Umbilical cord (tissue), 2 donors: ENCODE data around the gene KLHDC4. TPM values are rescaled to one million over a fixed set of nuclear protein-coding genes. Genes with fewer than 3 reads are reported as not detected.
A peak's percentile ranks its signal among the peaks of the same experiment; 100 is the strongest.
"Not testable (repeated sequence)": the region's sequence is repeated elsewhere in the genome, so short reads cannot be mapped to it uniquely, and the experiment has no call there.

Experiments
- DNase-seq: peaks from one replicate; pipeline ENCODE4 v3.0.0-alpha.2; 2015; ENCODE audit warnings: low spot score
- total RNA-seq: library from RNA; depleted of rRNA; stranded (reverse); fragments of >200 nt; gene quantifications from one replicate; pipeline ENCODE4 v1.2.3, GENCODE V29; 2014; ENCODE audit warnings: low replicate concordance; ENCODE audit not compliant: insufficient read depth

Gene KLHDC4
- total RNA-seq, 1 donor from 2014 or later, result 35.9 TPM

DNA sequence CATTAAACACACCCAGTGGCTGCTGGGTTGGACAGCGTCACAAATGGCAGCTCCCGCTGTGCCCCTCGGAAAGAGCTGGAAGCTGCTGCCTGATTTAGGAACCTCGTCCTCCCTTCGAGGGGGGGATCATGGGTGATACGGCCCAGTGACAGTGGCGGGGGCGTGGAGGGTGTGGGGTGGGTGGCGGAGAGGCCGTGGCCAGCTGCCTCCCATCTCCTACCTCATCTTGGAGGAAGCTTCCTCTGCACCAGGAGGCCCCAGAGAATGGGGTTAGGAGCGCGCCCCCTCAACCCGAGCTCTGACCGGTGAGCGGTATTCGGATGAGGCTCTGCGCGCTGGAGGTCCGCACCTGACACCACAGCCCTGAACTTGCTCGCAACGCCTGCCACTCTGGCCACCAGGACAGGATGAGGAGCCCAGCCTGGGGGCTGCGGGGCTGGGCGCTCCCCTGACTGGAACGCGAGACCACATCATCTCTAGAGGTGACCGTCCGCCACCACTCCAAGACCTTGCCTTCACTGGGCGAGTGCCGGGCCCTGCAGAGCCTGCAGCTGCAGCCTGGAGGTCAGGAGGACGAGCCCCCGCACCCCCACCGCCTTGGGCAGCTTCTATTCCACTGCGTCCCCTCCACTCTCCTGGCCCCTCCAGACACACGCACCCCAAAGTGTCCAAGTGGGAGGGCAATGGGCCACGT lies 80.9 kb downstream of the KLHDC4 start:
- no peak for DNase-seq

DNA sequence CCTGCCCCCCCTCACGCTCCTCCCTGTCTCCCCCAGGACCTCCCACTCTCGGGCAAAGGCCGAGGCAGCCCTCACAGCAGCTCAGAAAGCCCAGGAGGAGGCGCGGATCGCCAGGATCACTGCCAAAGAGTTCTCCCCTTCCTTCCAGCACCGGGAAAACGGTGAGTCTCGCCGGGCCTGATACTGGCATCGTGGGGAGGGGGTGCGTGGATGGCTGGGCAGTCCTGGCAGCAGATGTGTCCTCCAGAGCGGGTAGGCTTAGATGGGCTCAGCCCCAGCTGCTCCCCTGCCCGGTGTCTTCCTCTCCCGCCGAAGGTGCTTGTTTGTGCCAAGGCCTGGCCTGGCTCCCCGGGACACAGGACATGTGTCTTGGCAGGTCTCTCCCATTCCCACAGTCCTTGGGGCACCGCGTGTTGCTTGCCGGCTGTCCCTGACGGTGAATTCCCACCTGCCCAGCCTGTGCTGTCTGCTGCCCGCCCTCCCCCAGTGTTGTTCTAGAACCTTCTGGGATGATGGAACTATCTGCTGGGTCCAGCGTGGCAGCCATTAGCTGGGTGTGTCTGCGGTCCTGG lies 81.6 kb downstream of the KLHDC4 start:
- no peak for DNase-seq

- no peak for DNase-seq
These were observed 82.9 kb downstream of the KLHDC4 start for GRCh38 chr16:87682852-87683399.

DNA sequence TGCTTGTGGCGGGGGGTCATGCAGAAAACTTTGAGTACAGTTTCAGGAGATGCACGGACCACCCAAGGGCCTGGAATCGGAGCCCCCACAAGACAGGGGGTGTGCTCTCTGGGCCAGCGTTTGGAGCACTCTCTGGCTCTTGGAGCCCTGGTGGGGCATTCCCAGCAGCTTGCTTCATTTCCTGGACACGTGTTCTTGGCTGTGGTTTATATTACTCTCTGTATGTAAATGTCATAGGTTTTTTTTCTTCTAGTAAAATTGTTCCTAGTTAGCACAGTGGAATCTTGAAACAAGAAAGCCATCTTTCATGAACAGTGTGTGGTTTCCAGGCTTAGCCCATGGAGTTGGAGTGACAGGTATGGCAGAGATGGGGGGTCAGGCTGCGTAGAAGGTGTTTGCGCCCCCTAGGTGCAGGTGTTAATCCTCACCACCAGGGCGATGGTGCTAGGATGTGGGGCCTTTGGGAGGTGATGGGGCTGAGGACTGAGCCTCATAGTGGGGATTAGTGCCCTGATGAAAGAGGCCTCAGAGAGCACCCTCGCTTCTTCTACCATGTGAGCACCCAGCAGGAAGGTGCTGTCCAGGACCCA lies 83.7 kb downstream of the KLHDC4 start:
- DNase-seq, result peak; percentile 54

- DNase-seq, result not testable (repeated sequence)
These were observed 84.7 kb downstream of the KLHDC4 start for GRCh38 chr16:87681051-87681602.

DNA sequence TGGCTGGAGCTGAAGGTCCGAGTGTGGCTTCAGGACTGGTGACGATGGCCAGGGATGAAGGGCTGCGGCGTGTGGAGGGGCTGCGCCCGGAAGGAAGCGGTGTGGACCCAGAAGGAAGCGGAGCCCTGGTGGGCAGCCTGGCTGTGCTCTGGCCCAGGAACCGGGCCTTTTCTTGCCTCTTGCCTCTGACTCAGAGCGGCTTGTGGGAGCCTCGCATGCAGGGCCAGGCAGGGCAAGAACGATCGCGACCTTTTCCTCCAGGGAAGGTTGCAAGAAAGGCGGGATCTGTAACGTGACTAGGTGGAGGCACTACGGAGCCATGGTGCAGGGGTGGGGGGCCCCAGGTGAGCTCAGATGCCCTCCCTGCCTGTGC lies 85.5 kb downstream of the KLHDC4 start:
- DNase-seq, result no peak

- no peak for DNase-seq
These were observed 86.1 kb downstream of the KLHDC4 start for GRCh38 chr16:87679593-87680271.

DNA sequence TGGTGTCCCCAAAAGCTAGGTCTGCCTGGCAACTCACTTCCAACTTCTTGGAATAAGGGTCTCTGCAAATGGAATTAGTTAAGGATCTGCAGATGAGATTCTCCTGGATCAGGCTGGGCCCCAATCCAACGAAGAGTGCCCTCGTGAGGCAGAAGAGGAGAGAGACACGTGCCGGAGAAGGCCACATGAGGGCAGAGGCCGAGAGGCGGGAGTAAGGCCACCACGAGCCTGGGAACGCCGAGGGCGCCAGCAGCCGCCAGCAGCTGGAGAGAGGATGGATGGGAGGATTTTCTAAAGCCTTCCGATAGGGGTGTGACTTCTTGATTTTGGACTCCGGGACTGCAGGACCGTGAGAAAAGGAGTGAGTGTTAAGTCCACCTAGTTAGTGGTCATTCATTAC lies 87.2 kb downstream of the KLHDC4 start:
- DNase-seq, result no peak

- DNase-seq, result no peak
These were observed 88.0 kb downstream of the KLHDC4 start for GRCh38 chr16:87677830-87678229.

GRCh38 chr16:87675111-87675719 lies 90.6 kb downstream of the KLHDC4 start:
- no peak for DNase-seq

DNA sequence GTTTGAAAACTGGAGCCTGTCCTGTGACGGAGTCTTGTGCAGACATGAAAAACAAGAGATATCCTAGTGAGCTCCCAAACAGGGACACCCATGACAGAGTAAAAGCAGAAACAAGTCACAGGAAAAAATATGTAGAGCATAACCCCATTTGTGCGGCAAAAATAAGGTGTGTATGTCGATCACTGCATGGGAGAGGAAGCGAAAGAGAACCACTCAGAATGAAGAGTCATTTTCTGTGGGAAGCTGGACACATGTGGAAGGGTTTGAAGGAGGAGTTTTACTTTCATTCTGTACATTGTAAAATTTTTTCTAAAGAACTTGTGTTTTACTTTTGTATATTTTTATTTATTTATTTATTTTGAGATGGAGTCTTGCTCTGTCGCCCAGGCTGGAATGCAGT lies 91.4 kb downstream of the KLHDC4 start:
- DNase-seq, result no peak

- DNase-seq, result no peak
These were observed 94.0 kb downstream of the KLHDC4 start for GRCh38 chr16:87671715-87672270.

DNA sequence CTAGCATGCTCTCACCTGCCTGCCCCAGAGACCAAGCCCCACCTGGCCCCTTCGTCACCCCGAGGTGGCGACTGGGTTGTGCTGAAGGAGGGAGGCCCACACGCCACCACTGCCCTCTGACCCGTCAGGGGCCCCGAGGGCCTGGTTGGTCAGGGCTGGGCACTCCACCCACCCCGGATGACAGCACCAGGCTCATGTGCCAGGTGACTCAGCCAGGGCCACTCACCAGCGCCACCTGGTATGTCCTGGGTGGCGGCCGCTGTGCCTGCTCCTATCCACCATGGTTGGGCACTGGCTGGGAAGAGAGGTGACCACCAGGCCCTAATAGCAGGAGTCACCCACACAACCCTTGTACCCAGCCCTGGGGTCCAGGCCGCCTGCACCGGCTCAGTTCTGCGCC lies 94.6 kb downstream of the KLHDC4 start:
- DNase-seq, result no peak

- no peak for DNase-seq
These were observed 96.1 kb downstream of the KLHDC4 start for GRCh38 chr16:87669672-87670071.

- DNase-seq, result no peak
These were observed 97.8 kb downstream of the KLHDC4 start for GRCh38 chr16:87667946-87668345.

GRCh38 chr16:87667443-87667842 lies 98.3 kb downstream of the KLHDC4 start:
- DNase-seq, result no peak

DNA sequence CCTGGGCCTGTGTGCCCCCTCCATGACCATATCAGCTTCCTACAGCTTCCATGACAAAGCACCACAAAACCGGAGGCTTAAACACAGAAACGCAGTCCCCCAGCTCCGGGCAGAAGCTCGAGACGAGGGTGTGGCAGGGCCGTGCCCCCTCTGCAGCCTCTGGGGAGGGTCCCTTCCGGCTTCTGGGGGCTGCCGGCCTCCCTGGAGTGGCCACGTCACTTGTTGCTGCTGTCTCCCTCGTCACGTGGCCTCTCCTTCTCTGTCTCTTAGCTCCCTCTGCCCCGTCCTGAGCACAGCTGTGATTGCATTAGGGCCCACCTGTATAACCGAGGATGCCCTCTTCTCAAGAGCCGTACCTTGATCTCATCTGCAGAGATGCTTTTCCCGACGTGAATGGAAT lies 98.9 kb downstream of the KLHDC4 start:
- no peak for DNase-seq

DNA sequence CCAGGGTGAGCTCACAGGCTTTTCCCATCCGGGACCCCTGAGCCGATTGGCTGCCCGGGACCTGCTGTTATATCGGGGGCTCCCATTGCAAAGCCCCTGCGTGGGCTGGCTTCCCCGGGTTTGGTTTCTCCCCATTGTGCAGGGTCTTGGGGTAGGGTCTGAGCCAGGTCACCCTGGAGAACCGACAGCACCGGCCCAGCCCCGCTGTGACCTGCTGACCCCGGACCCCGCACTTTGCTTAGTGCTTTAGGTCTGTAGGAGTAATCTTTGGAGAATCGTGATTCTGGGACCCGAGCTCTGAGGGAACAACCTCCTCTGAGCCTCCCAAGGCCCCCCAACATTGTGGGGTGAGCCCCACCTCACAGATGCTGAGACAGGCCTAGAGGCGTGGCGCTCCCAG lies 100.6 kb downstream of the KLHDC4 start:
- no peak for DNase-seq

DNA sequence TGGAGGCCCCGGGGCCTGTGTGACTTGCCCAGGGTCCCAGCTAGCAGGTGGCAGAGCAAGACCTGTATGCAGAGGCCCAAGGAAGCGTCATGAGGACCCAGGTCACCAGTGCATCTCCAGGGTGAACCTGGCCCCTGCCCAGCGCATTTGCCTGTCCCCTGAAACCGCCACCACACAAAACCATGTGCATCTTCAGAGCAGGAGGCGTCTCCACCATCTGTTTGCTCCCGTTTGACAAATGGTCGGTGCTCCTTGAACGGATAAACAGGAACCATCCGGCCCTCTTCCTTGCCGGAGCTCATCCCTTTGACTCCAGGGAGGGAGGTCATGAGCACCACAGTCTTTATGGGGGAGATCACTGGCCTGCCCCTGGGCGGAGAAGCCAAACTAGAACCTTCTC lies 101.0 kb downstream of the KLHDC4 start:
- no peak for DNase-seq

DNA sequence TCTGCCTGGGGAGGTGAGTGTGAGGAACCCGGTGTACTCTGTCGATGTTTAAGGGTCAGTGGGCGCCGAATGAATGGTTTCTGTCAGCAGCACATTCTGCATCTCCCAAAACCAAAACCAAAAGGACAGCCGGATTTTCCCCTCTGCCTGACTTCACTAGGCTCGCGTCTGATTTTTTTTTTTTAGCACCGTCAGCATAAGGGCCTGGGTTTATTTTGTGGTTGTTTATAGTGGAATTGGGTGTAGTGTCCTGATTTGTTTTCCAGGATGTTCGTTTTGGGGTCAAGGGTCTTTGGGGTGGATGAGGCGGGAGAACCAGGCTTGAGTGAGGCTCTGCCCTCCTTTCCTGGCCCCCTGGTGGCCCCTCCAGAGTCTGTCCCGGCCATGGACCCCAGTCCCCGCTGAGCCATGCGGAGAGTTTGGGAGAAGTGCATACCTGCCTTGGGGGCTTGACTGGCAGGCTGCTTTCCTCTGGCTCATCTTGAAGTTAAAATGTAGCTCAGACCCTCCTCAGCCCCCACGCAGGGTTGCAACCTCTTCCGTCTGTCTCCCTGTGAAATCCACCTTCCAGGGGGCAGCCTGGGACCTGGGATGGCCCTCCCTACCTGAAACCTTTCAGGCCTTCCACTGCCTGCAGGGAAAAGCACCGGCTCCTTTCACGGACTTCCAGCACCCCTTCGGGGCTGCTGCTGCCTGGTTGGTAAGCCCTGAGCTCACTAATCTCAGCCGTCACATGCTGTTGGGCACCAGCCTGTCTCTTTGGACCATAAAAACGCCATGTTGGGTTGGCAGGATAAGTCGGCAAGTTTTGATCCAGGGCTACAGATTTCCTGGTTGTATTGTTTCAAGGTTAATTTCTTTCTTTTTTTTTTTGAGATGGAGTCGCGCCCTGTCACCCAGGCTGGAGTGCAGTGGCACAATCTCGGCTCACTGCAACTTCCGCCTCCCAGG lies 103.3 kb downstream of the KLHDC4 start:
- no peak for DNase-seq
